NCI-H345 (cell line): ENCODE measurements around the gene FATE1.
A peak's percentile ranks its signal among the peaks of the same experiment; 100 is the strongest.

ENCODE experiments used
- DNase-seq: peaks from one replicate; lab custom pipeline; 2025; lab: John Stamatoyannopoulos, UW

The FATE1 gene

GRCh38 chrX:151743651-151744470 lies 28.0 kb downstream of the FATE1 start:
- DNase-seq: no peak

DNA sequence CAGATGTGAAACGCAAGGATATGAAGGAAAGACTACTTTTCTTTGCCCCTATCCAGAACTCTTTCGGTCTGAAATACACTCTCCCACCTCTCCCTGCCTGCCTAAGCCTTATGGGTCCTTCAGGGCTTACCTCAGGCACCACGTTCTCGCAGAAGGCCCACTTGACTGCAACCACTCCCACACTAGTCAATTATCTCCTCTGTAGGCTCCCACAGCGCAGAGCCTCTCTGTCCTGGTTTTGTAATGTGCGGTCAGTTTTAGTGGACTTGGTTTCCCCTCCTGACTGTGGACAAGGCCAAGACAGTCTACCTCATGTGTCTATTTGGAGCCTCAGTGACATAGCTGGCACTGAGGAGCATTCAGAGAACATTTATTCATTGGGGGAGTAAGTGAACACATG lies 29.8 kb downstream of the FATE1 start:
- DNase-seq: no peak

GRCh38 chrX:151746502-151746901 lies 30.7 kb downstream of the FATE1 start:
- no peak for DNase-seq

- no peak for DNase-seq
These were observed 34.7 kb downstream of the FATE1 start for GRCh38 chrX:151750511-151750910.

DNA sequence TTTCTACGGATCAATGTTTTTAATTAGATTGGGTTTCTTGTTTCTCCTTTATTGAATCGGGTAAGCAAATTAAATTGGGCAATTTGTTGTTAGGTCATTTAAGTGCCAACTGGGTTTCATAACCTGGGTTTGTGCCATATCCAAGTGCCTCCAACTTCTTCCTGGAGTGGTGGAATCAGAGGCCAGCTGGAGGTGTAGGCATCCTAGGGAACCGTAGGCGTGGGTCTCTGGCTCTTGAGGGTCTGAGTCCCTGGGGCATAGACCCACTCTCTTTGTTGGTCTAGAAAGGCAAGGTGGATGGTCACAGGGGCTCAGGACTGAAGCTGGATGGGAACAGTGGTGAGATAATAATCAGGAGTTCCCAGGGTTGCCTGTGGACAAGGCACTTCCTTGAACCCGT lies 37.0 kb downstream of the FATE1 start:
- DNase-seq: no peak

DNA sequence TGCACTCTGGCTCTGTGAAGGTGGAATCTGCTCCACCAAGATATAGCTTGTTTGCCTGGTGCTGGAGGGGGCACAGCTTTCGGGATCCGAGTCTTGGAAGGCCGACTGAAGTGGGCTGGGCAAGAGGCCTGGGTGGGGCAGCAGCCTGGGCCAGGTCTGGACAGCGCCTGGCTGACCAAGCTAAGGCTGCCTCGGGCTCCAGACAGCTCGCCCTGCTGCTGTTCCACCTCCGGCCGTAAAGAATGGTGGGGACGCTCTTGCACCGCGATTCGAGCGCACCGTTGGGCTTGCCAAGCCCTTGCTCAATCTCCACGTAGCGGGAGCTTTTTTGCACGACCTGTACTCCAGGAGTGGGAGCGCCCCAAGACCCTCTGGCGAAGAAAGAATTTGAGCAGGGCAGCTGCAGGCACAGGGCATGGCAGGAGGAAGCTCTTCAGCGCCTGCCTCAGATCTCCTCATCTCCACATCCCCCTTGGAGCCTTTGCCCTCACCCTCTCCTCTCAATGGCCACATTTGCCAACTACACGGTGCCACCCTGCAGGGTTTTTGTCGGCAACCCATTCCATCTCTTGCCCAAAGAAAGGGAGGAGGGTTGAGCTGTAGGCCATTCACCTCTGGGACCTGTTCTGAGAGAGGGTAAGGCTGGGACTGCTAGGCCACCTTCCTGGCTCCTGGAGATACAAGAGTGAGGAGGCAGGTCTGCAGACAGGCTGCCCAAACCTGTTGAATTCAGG lies 37.6 kb downstream of the FATE1 start:
- DNase-seq: peak; percentile 10

GRCh38 chrX:151754047-151754429 lies 38.2 kb downstream of the FATE1 start:
- no peak for DNase-seq

DNA sequence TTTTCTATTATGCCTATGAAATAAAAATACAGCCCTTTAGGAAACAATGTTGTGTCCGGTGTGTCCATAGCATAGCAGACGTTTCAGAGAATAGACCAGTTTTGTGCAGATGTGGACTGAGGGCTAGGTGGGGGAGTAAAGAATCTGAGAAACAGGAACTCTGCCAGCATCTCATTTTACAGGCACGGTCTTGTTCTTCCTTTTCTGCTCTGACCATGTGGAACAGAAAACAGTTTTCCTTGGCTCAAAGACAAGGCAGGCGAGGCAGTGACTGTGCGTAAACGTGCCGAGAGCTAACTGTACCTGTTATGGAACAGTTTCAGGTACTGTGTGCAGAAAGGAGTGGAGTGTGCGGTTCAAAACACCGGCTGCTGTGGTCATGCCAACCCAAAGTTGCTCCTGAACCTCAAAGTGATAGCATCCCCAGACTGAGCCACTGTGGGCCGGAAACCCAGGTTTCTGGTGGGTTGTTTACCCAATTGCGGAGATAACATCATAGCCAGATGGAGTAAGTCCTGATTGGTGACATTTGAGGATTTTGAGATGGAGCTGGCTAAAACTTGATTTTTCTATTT lies 38.9 kb downstream of the FATE1 start:
- DNase-seq: no peak

GRCh38 chrX:151759041-151759708 lies 43.3 kb downstream of the FATE1 start:
- no peak for DNase-seq

DNA sequence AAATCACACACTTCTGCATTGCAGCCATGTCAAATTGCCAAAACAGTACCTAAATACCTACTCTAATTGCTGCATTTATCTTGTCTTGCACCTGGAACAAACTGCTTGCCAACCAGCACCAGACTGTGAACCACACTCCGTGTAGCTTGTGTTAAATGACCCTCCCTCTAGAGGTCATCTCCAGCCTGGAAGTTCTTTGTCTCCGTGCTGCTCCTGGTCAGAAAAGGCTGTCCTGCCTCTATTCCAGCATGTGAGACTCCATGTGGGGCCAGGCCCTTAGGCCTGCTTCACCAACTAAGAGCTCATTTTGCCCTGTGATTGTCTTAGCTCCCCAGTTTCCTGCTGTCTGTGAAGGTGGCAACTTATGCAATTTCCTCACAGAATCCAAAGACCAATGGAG lies 47.0 kb downstream of the FATE1 start:
- DNase-seq: no peak

GRCh38 chrX:151763711-151764110 lies 47.9 kb downstream of the FATE1 start:
- no peak for DNase-seq

GRCh38 chrX:151765026-151765425 lies 49.2 kb downstream of the FATE1 start:
- DNase-seq: no peak

DNA sequence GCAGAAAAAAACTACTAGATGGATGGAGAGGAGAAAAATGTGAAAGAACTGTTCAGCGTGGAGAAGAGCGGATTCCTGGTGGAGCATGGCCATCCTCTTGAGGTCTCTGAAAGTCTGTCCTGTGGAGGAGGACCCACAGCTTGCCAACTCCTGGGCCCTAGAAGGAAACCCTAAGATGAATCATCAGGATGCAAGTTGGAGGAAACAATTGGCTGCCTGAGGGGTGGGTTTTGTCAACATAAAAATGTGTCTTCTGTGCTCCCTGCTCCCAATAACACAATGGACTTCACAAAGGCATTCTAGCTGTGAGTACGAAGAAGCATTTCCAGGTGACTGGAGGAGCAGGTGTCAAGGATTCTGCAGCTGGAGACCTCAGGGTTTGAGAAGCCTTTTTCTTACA lies 55.9 kb downstream of the FATE1 start:
- DNase-seq: no peak
